HL-60 (cell line): Measurements from ENCODE around the gene KDM2B.

Experiments
- DNase-seq, 2 experiments: peaks; one replicate each; pipeline ENCODE4 v3.0.0-alpha.2; 2010 to 2020; ENCODE audit warnings: low read depth in 1 of 2, low spot score in 1 of 2
- H3K27ac ChIP-seq: fragments of 250-450 bp; sonication (Bioruptor Pico); replicated peaks from 2 replicates; pipeline ENCODE4 v1.5.1; 2020; ENCODE audit warnings: mild to moderate bottlenecking, moderate library complexity
- H3K27me3 ChIP-seq: fragments of 250-450 bp; sonication (Bioruptor Pico); 2 replicates; pipeline ENCODE4 v1.5.1; 2021; ENCODE audit warnings: mild to moderate bottlenecking, moderate library complexity; ENCODE audit not compliant: insufficient read depth, poor library complexity, severe bottlenecking
- H3K4me3 ChIP-seq: replicated peaks from 2 replicates; pipeline ENCODE4 v1.5.1; 2011; ENCODE audit warnings: mild to moderate bottlenecking, control low read depth, low read length; ENCODE audit not compliant: insufficient read depth
- POLR2AphosphoS5 ChIP-seq: IDR thresholded peaks from 2 replicates; pipeline ENCODE4 v1.6.1; 2012; ENCODE audit warnings: low read depth
- SPI1 ChIP-seq: IDR thresholded peaks from 2 replicates; pipeline ENCODE4 v1.6.1; 2012; ENCODE audit warnings: low read depth, mild to moderate bottlenecking, borderline replicate concordance
- TF ChIP-seq, protein P1 (sequence below): IDR thresholded peaks from 2 replicates; pipeline ENCODE4 v1.6.1; 2012; ENCODE audit warnings: low read depth; ENCODE audit not compliant: insufficient replicate concordance
- TF ChIP-seq, protein P2 (sequence below): IDR thresholded peaks from one replicate; pipeline ENCODE4 v1.5.1; 2011; ENCODE audit warnings: low read length, control low read depth, inconsistent platforms; ENCODE audit not compliant: insufficient read depth

Gene KDM2B

DNA sequence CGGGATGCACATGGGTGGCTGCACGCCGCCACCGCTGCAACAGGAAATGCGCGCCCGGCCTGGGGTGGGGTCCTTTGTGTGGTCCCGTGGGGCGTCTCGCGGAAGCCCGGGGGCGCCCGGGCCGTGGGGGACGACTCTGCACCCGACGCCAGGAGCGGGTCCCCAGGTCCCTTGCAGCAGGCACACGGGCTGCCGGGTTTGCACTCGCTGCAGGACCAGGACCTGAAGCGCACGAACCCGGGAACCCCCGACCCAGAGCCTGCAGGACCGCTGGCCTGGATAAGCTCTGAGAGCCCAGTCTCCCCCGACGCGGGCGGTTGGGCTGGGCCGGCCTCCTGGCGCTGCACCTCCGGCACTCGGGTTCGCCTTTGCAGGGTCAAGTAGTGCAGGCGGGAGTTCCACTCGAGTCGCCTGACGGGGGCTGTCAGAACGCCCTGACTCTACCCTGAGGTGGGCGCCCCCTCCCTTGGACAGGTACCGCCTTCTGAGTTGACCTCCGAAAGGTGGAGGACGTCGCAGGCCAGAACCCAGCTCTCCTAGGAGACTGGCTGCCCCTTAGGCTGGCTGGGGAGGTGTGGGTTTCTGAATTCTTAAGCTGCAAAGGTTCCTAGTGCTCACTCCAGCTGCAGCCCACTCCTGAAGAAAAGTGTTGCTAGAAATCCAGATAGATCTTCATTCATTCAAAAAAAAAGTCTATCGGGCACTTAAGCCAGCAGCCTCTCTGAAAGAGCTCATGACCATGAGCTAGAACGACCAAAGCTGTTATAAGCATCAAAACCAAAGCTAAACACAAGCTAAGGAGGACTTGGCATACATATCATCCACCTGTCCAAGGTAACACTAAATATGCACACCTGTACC lies 113.0 kb downstream of the KDM2B start:
- peak overlapping the region; percentile 30; the same call in 1 of the 2 replicates for H3K27ac ChIP-seq

DNA sequence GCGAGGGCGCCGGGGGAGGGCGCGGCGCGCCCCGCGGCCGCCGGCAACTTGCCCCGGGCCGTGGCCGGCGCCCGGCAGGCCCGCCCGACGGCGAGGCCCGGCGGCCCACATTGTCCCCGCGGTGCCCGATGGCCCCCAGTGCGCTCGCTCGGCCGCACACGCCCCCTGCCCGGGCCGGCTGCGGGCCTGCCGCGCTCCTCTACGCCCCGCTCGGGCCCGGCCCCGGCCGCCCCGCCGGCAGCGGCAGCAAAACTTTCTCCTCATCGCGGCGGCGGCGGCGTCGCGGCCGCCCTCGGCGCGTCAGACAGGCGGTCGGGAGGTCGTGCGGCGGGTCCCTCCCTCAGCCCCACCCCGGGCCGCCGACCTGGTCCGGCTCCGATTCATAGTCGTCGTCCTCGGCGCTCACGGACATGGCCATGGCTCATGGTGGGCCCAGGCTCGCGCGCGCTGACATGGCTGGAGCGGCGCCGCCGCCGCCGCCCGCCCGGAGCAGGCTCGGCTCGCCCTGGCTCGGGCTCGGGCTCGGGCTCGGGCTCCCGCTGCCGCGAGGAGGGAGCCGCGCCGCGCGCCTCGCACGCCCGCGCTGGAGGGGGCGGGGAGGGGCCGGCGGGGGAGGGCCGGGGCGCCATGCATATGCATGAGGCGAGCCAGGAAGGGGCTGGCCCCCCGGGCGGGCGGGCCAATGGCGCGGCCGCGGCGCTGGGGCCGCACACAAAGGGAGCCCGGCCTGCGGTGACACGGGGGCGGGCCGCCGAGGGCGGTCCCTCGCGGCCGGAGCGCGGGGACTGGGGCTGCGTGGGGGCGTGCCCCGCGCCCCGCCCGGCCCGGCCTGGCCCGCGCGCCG lies 113.8 kb downstream of the KDM2B start:
- peak; percentile 82 to 88 for DNase-seq
- Histone ChIP-seq H3K27ac (no peak overlapping the region), H3K27me3 (no peaks in the 10 kb centered on the region), H3K4me3 (peak overlapping the region; percentile 66)
- TF ChIP-seq POLR2AphosphoS5 (peak; percentile 44; the same call in 1 of the 2 replicates), SPI1 (no peak)
- TF ChIP-seq, protein P1, sequence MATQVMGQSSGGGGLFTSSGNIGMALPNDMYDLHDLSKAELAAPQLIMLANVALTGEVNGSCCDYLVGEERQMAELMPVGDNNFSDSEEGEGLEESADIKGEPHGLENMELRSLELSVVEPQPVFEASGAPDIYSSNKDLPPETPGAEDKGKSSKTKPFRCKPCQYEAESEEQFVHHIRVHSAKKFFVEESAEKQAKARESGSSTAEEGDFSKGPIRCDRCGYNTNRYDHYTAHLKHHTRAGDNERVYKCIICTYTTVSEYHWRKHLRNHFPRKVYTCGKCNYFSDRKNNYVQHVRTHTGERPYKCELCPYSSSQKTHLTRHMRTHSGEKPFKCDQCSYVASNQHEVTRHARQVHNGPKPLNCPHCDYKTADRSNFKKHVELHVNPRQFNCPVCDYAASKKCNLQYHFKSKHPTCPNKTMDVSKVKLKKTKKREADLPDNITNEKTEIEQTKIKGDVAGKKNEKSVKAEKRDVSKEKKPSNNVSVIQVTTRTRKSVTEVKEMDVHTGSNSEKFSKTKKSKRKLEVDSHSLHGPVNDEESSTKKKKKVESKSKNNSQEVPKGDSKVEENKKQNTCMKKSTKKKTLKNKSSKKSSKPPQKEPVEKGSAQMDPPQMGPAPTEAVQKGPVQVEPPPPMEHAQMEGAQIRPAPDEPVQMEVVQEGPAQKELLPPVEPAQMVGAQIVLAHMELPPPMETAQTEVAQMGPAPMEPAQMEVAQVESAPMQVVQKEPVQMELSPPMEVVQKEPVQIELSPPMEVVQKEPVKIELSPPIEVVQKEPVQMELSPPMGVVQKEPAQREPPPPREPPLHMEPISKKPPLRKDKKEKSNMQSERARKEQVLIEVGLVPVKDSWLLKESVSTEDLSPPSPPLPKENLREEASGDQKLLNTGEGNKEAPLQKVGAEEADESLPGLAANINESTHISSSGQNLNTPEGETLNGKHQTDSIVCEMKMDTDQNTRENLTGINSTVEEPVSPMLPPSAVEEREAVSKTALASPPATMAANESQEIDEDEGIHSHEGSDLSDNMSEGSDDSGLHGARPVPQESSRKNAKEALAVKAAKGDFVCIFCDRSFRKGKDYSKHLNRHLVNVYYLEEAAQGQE: no peak
- TF ChIP-seq, protein P2, sequence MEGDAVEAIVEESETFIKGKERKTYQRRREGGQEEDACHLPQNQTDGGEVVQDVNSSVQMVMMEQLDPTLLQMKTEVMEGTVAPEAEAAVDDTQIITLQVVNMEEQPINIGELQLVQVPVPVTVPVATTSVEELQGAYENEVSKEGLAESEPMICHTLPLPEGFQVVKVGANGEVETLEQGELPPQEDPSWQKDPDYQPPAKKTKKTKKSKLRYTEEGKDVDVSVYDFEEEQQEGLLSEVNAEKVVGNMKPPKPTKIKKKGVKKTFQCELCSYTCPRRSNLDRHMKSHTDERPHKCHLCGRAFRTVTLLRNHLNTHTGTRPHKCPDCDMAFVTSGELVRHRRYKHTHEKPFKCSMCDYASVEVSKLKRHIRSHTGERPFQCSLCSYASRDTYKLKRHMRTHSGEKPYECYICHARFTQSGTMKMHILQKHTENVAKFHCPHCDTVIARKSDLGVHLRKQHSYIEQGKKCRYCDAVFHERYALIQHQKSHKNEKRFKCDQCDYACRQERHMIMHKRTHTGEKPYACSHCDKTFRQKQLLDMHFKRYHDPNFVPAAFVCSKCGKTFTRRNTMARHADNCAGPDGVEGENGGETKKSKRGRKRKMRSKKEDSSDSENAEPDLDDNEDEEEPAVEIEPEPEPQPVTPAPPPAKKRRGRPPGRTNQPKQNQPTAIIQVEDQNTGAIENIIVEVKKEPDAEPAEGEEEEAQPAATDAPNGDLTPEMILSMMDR: no peak

More for the DNA sequence above, 113.0 kb downstream of the KDM2B start:
- peak overlapping the region; percentile 63 for H3K4me3 ChIP-seq
- DNase-seq: no peak
- H3K27me3 ChIP-seq: no peaks in the 10 kb centered on the region
- TF ChIP-seq POLR2AphosphoS5: 0 out of 2 replicates have a peak, but pooled peaks have one; percentile 5
- TF ChIP-seq, protein P1: no peak

DNA sequence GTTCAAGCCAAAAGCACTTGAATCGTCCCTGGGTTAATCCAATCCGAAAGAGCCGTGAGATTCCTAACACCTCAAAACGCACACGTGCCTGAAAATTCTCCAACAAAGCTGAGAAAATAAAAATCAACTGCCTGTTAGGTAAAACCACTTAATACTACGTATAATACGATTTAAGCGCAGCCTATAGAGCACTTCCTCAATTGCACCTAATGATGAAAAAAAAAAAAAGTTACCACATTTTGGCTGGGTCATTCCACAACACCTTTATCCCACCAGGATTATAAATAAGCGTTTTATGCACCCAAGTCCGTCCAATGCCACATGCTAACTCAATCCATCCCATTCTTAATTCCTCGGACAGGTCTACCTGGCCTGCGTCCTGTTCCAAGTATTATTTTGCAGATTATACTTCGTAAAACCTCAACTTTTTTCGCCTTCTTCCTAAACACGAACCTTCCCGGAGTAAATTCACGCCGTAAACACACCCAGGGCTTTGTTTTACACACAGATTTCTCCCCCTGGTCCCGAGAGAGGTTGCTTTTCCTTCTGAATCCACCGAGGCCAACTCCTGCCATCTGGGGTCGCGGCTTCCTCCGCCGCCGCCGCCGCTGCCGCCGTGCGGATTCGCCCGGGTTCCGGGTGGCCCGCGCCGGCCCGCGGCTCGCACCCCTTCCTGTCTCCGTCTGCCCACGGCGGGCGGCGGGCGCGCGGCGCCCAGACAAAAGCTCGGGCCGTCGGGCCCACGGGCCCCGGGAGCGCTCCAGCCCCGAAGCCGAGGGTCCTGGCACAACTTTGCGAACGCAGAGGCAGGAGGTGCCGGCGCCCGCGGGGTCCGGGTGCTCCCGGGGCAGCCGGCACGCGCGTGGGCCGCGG lies 114.7 kb downstream of the KDM2B start:
- TF ChIP-seq, protein P2: no peak
- peak; percentile 98 for TF ChIP-seq SPI1
- Histone ChIP-seq H3K27ac (peak overlapping the region; percentile 82), H3K27me3 (no peaks in the 10 kb centered on the region), H3K4me3 (peak overlapping the region; percentile 66)
- peak; percentile 25 to 50 for DNase-seq
